GM13977 (cell line): Measurements from ENCODE around the gene DRAXIN.

ENCODE experiments used
- DNase-seq: peaks from one replicate; pipeline ENCODE4 v3.0.0; 2012; ENCODE audit warnings: low spot score
- CTCF ChIP-seq: IDR thresholded peaks from 2 replicates; pipeline ENCODE4 v1.5.1; 2012; ENCODE audit warnings: mild to moderate bottlenecking, control low read depth; ENCODE audit not compliant: insufficient read depth; ENCODE audit errors: extremely low read depth, missing control alignments
- in situ Hi-C: fragments of 300-500 bp; cut with MboI; formaldehyde crosslinking; loops from one replicate; pipeline ENCODE4 v1.12.0; 2022; ENCODE audit warnings: low sequenced_read_pairs, low pct_unique_long_range_greater_than_20kb, mixed read lengths, inconsistent platforms; ENCODE audit not compliant: unreplicated experiment

DRAXIN gene

GRCh38 chr1:11675325-11675724 is 16.2 kb upstream of the DRAXIN start:
- no peak for TF ChIP-seq CTCF

GRCh38 chr1:11676386-11677103 is 15.0 kb upstream of the DRAXIN start:
- in situ Hi-C loops: no loop called here
- TF ChIP-seq CTCF: no peak
- DNase-seq: no peak

More at GRCh38 chr1:11675325-11675724, 16.2 kb upstream of the DRAXIN start:
- no peak for DNase-seq
- in situ Hi-C loops: no loop called here

- in situ Hi-C loops: no loop called here
- DNase-seq: no peak
- TF ChIP-seq CTCF: no peak
These were observed 13.1 kb upstream of the DRAXIN start for GRCh38 chr1:11678442-11678841.

GRCh38 chr1:11680270-11681070 is 11.0 kb upstream of the DRAXIN start:
- DNase-seq: peak; percentile 63
- no peak for TF ChIP-seq CTCF
- in situ Hi-C loops: no loop called here

- DNase-seq: peak; percentile 98
- in situ Hi-C loops: no loop called here
- TF ChIP-seq CTCF: no peak
These were observed 10.3 kb upstream of the DRAXIN start, which contains the start of gene MAD2L2 for GRCh38 chr1:11681071-11681771. MAD2L2 (minus strand) TSS chr1:11681148; CDS start chr1:11680601, 547 bp downstream.

- in situ Hi-C loops: no loop called here
These were observed 9.2 kb upstream of the DRAXIN start for GRCh38 chr1:11682287-11682771.

More at GRCh38 chr1:11682287-11682771, 9.2 kb upstream of the DRAXIN start:
- no peak for DNase-seq
- TF ChIP-seq CTCF: no peak
